GM12874 (cell line): ENCODE results near the gene SLC4A5.

Experiments
- CTCF ChIP-seq: IDR thresholded peaks from 2 replicates; pipeline ENCODE4 v1.5.1; 2011; ENCODE audit warnings: low read depth, mild to moderate bottlenecking, control low read depth, low read length, moderate library complexity; ENCODE audit not compliant: insufficient read depth

Gene SLC4A5

GRCh38 chr2:74228772-74229171 lies 114.4 kb downstream of the SLC4A5 start:
- TF ChIP-seq CTCF, result no peak

- TF ChIP-seq CTCF, result no peak
These were observed 115.6 kb downstream of the SLC4A5 start for GRCh38 chr2:74227646-74228045.

- TF ChIP-seq CTCF, result no peak
These were observed 116.5 kb downstream of the SLC4A5 start for GRCh38 chr2:74226648-74227213.

GRCh38 chr2:74225698-74226459 lies 117.3 kb downstream of the SLC4A5 start:
- no peak for TF ChIP-seq CTCF

- TF ChIP-seq CTCF, result no peak
These were observed 119.1 kb downstream of the SLC4A5 start for GRCh38 chr2:74223941-74224770.

GRCh38 chr2:74222300-74222650 lies 120.9 kb downstream of the SLC4A5 start:
- no peak for TF ChIP-seq CTCF

- no peak for TF ChIP-seq CTCF
These were observed 121.5 kb downstream of the SLC4A5 start for GRCh38 chr2:74221604-74222299.
